ENCODE data around the gene TEKT3. TPM values are rescaled to one million over a fixed set of nuclear protein-coding genes. Genes with fewer than 3 reads are reported as not detected.

Gene TEKT3
- total and polyA plus RNA-seq, 9 donors, result 1.0 to 2.7 (median 1.1) TPM

GRCh38 chr17:15377616-15378015 lies 36.2 kb upstream of the TEKT3 start:
- Histone ChIP-seq H3K4me1 (ENCODE audit: control insufficient read depth, insufficient read depth, low read length) (peaks cover 9% of the 10 kb centered on the region), H3K27ac (ENCODE audit: low read length) (peak overlapping the region; percentile 47), H3K9me3 (replicated peaks; ENCODE audit: control insufficient read depth, low read depth, low read length) (no peaks in the 10 kb centered on the region), H3K4me3 (ENCODE audit: low read length) (no peak overlapping the region), H3K27me3 (ENCODE audit: control insufficient read depth, insufficient read depth, low read length) (no peaks in the 10 kb centered on the region), H3K36me3 (ENCODE audit: control insufficient read depth, insufficient read depth, low read length) (no peaks in the 10 kb centered on the region)
- DNase-seq, result peak; percentile 63
- 72% methylated on average over 3 of the region's 6 CpGs for WGBS (ENCODE audit: insufficient coverage)

- Histone ChIP-seq H3K27me3 (ENCODE audit: control insufficient read depth, insufficient read depth, low read length) (no peaks in the 10 kb centered on the region), H3K36me3 (ENCODE audit: control insufficient read depth, insufficient read depth, low read length) (no peaks in the 10 kb centered on the region), H3K27ac (ENCODE audit: low read length) (peak overlapping the region; percentile 47), H3K4me3 (ENCODE audit: low read length) (no peak overlapping the region), H3K9me3 (replicated peaks; ENCODE audit: control insufficient read depth, low read depth, low read length) (no peaks in the 10 kb centered on the region), H3K4me1 (ENCODE audit: control insufficient read depth, insufficient read depth, low read length) (peaks cover 9% of the 10 kb centered on the region)
- DNase-seq, result no peak
- WGBS (ENCODE audit: insufficient coverage), result 82% methylated on average over 3 of the region's 4 CpGs
These were observed 35.8 kb upstream of the TEKT3 start for GRCh38 chr17:15377200-15377599.

- no peak for DNase-seq
- 68% methylated on average over 5 of the region's 9 CpGs for WGBS (ENCODE audit: insufficient coverage)
- no peak overlapping the region for H3K27ac ChIP-seq (ENCODE audit: low read length)
- no peak overlapping the region for H3K4me3 ChIP-seq (ENCODE audit: low read length)
- H3K9me3 ChIP-seq (replicated peaks; ENCODE audit: control insufficient read depth, low read depth, low read length), result no peaks in the 10 kb centered on the region
- no peaks in the 10 kb centered on the region for H3K4me1 ChIP-seq (ENCODE audit: control insufficient read depth, insufficient read depth, low read length)
- H3K27me3 ChIP-seq (ENCODE audit: control insufficient read depth, insufficient read depth, low read length), result no peaks in the 10 kb centered on the region
- no peaks in the 10 kb centered on the region for H3K36me3 ChIP-seq (ENCODE audit: control insufficient read depth, insufficient read depth, low read length)
These were observed 30.2 kb upstream of the TEKT3 start for GRCh38 chr17:15371376-15372130.

- Histone ChIP-seq H3K4me3 (ENCODE audit: low read length) (no peak overlapping the region), H3K4me1 (ENCODE audit: control insufficient read depth, insufficient read depth, low read length) (no peaks in the 10 kb centered on the region), H3K27me3 (ENCODE audit: control insufficient read depth, insufficient read depth, low read length) (no peaks in the 10 kb centered on the region), H3K36me3 (ENCODE audit: control insufficient read depth, insufficient read depth, low read length) (no peaks in the 10 kb centered on the region), H3K9me3 (replicated peaks; ENCODE audit: control insufficient read depth, low read depth, low read length) (no peaks in the 10 kb centered on the region), H3K27ac (ENCODE audit: low read length) (no peak overlapping the region)
- 38% methylated on average over 1 of the region's 2 CpGs for WGBS (ENCODE audit: insufficient coverage)
- no peak for DNase-seq
These were observed 27.2 kb upstream of the TEKT3 start for GRCh38 chr17:15368600-15368999.

GRCh38 chr17:15366026-15366425 lies 24.6 kb upstream of the TEKT3 start:
- no peaks in the 10 kb centered on the region for H3K9me3 ChIP-seq (replicated peaks; ENCODE audit: control insufficient read depth, low read depth, low read length)
- H3K27me3 ChIP-seq (ENCODE audit: control insufficient read depth, insufficient read depth, low read length), result no peaks in the 10 kb centered on the region
- no peak overlapping the region for H3K27ac ChIP-seq (ENCODE audit: low read length)
- H3K4me1 ChIP-seq (ENCODE audit: control insufficient read depth, insufficient read depth, low read length), result no peaks in the 10 kb centered on the region
- H3K36me3 ChIP-seq (ENCODE audit: control insufficient read depth, insufficient read depth, low read length), result no peaks in the 10 kb centered on the region
- WGBS (ENCODE audit: insufficient coverage), result no CpG with 5 or more reads among the region's 4 CpGs
- no peak for DNase-seq
- no peak overlapping the region for H3K4me3 ChIP-seq (ENCODE audit: low read length)

GRCh38 chr17:15364615-15365014 lies 23.2 kb upstream of the TEKT3 start:
- 75% methylated on average over 3 of the region's 3 CpGs for WGBS (ENCODE audit: insufficient coverage)
- Histone ChIP-seq H3K4me3 (ENCODE audit: low read length) (no peak overlapping the region), H3K27ac (ENCODE audit: low read length) (no peak overlapping the region), H3K4me1 (ENCODE audit: control insufficient read depth, insufficient read depth, low read length) (no peaks in the 10 kb centered on the region), H3K9me3 (replicated peaks; ENCODE audit: control insufficient read depth, low read depth, low read length) (no peaks in the 10 kb centered on the region), H3K36me3 (ENCODE audit: control insufficient read depth, insufficient read depth, low read length) (no peaks in the 10 kb centered on the region), H3K27me3 (ENCODE audit: control insufficient read depth, insufficient read depth, low read length) (no peaks in the 10 kb centered on the region)
- DNase-seq, result peak; percentile 59

- no peaks in the 10 kb centered on the region for H3K4me1 ChIP-seq (ENCODE audit: control insufficient read depth, insufficient read depth, low read length)
- no peak overlapping the region for H3K27ac ChIP-seq (ENCODE audit: low read length)
- WGBS (ENCODE audit: insufficient coverage), result 91% methylated on average over 3 of the region's 6 CpGs
- DNase-seq, result no peak
- no peak overlapping the region for H3K4me3 ChIP-seq (ENCODE audit: low read length)
- H3K36me3 ChIP-seq (ENCODE audit: control insufficient read depth, insufficient read depth, low read length), result no peaks in the 10 kb centered on the region
- no peaks in the 10 kb centered on the region for H3K27me3 ChIP-seq (ENCODE audit: control insufficient read depth, insufficient read depth, low read length)
- H3K9me3 ChIP-seq (replicated peaks; ENCODE audit: control insufficient read depth, low read depth, low read length), result no peaks in the 10 kb centered on the region
These were observed 22.3 kb upstream of the TEKT3 start for GRCh38 chr17:15363702-15364101.

GRCh38 chr17:15361592-15361991 lies 20.2 kb upstream of the TEKT3 start:
- DNase-seq, result no peak
- H3K4me1 ChIP-seq (ENCODE audit: control insufficient read depth, insufficient read depth, low read length), result no peaks in the 10 kb centered on the region
- no peaks in the 10 kb centered on the region for H3K27me3 ChIP-seq (ENCODE audit: control insufficient read depth, insufficient read depth, low read length)
- no peaks in the 10 kb centered on the region for H3K9me3 ChIP-seq (replicated peaks; ENCODE audit: control insufficient read depth, low read depth, low read length)
- no peak overlapping the region for H3K27ac ChIP-seq (ENCODE audit: low read length)
- no peaks in the 10 kb centered on the region for H3K36me3 ChIP-seq (ENCODE audit: control insufficient read depth, insufficient read depth, low read length)
- 50% methylated on average over 1 of the region's 2 CpGs for WGBS (ENCODE audit: insufficient coverage)
- H3K4me3 ChIP-seq (ENCODE audit: low read length), result no peak overlapping the region

GRCh38 chr17:15361151-15361550 lies 19.8 kb upstream of the TEKT3 start:
- no peak overlapping the region for H3K4me3 ChIP-seq (ENCODE audit: low read length)
- 75% methylated on average over 4 of the region's 7 CpGs for WGBS (ENCODE audit: insufficient coverage)

GRCh38 chr17:15354256-15354655 lies 12.9 kb upstream of the TEKT3 start:
- no peaks in the 10 kb centered on the region for H3K36me3 ChIP-seq (ENCODE audit: control insufficient read depth, insufficient read depth, low read length)
- H3K9me3 ChIP-seq (replicated peaks; ENCODE audit: control insufficient read depth, low read depth, low read length), result no peaks in the 10 kb centered on the region
- H3K4me1 ChIP-seq (ENCODE audit: control insufficient read depth, insufficient read depth, low read length), result peaks cover 3% of the 10 kb centered on the region
- no peak overlapping the region for H3K27ac ChIP-seq (ENCODE audit: low read length)
- no peaks in the 10 kb centered on the region for H3K27me3 ChIP-seq (ENCODE audit: control insufficient read depth, insufficient read depth, low read length)
- 100% methylated on average over 2 of the region's 3 CpGs for whole genome bisulfite sequencing (ENCODE audit: insufficient coverage)
- no peak for DNase-seq
- no peak overlapping the region for H3K4me3 ChIP-seq (ENCODE audit: low read length)

More at GRCh38 chr17:15361151-15361550, 19.8 kb upstream of the TEKT3 start:
- H3K9me3 ChIP-seq (replicated peaks; ENCODE audit: control insufficient read depth, low read depth, low read length), result no peaks in the 10 kb centered on the region
- no peaks in the 10 kb centered on the region for H3K4me1 ChIP-seq (ENCODE audit: control insufficient read depth, insufficient read depth, low read length)
- H3K36me3 ChIP-seq (ENCODE audit: control insufficient read depth, insufficient read depth, low read length), result no peaks in the 10 kb centered on the region
- no peak overlapping the region for H3K27ac ChIP-seq (ENCODE audit: low read length)
- H3K27me3 ChIP-seq (ENCODE audit: control insufficient read depth, insufficient read depth, low read length), result no peaks in the 10 kb centered on the region
- no peak for DNase-seq

GRCh38 chr17:15351925-15352324 lies 10.5 kb upstream of the TEKT3 start:
- peak; percentile 69 for DNase-seq
- no peak overlapping the region for H3K4me3 ChIP-seq (ENCODE audit: low read length)
- WGBS (ENCODE audit: insufficient coverage), result no CpG with 5 or more reads among the region's 3 CpGs

More at GRCh38 chr17:15351925-15352324, 10.5 kb upstream of the TEKT3 start:
- H3K9me3 ChIP-seq (replicated peaks; ENCODE audit: control insufficient read depth, low read depth, low read length), result no peaks in the 10 kb centered on the region
- no peak overlapping the region for H3K27ac ChIP-seq (ENCODE audit: low read length)
- no peaks in the 10 kb centered on the region for H3K36me3 ChIP-seq (ENCODE audit: control insufficient read depth, insufficient read depth, low read length)
- H3K27me3 ChIP-seq (ENCODE audit: control insufficient read depth, insufficient read depth, low read length), result no peaks in the 10 kb centered on the region
- peaks cover 6% of the 10 kb centered on the region for H3K4me1 ChIP-seq (ENCODE audit: control insufficient read depth, insufficient read depth, low read length)

Measured in muscle of leg (tissue), 11 donors.